HG02610 (cell line): Measurements from ENCODE around the gene BUB1.
"Not testable (repeated sequence)": the region's sequence is repeated elsewhere in the genome, so short reads cannot be mapped to it uniquely, and the experiment has no call there.

Experiments used
- ATAC-seq: cut with Tn5 transposase; IDR thresholded peaks from one replicate; pipeline ENCODE4 v1.9.1; 2021; ENCODE audit warnings: mild to moderate bottlenecking, moderate library complexity; ENCODE audit not compliant: unreplicated experiment

Gene BUB1

GRCh38 chr2:110691612-110692258 lies 13.9 kb upstream of the BUB1 start:
- ATAC-seq = no peak

- ATAC-seq = no peak
Observed at GRCh38 chr2:110690083-110690965, 12.5 kb upstream of the BUB1 start.

- ATAC-seq = no peak
Observed at GRCh38 chr2:110688594-110689091, 10.8 kb upstream of the BUB1 start.

DNA sequence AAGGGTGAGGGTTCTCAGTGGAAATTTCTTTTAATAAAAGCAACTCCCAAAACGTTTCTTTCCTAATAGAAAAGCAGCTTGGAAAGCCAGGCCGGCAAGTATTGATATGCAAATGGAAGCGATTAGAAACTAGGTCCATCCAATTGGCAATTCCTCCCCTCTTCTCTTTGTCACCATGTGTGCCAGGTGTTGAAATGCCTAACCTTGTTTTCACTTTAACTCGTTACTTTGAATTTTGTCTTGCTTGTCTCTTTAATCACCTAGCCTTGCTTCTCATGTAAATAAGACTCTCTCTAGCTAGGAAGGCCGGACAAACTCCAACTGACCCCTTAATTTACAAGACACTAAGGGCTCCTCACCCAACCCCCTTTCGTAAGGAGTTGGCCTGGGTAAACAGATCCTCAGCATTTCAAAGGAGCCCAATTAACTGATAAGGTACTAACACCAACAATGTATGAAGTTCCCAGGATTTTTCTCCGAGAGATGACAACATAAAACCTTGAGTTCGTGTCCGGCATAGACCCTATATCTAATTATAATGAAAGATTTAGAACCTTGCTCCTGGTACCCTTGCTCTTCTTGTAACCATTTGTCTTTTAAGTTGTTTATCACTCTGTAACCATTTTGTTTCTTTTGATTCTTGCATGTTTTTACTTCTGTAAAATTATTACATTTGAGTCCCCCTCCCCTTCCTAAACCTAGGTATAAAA lies 10.1 kb upstream of the BUB1 start:
- not testable (repeated sequence) for ATAC-seq

GRCh38 chr2:110682872-110683271 lies 5.0 kb upstream of the BUB1 start:
- no peak for ATAC-seq

DNA sequence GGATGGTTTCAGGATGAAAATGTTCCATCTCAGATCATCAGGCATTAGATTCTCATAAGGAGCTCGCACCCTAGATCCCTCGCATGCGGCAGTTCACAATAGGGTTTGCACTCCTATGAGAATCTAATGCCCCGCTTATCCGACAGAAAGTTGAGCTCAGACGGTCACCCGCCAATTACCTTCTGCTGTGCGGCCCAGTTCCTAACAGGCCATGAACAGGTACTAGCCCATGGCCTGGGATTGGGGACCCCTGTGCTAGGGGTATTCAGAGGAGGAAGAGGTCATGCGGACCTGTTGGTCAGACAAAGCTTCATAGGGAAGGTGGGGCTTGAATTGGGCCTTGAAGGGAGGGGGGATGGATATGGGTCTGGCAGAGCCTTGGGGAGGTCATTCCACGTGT lies 4.4 kb upstream of the BUB1 start:
- ATAC-seq = no peak

DNA sequence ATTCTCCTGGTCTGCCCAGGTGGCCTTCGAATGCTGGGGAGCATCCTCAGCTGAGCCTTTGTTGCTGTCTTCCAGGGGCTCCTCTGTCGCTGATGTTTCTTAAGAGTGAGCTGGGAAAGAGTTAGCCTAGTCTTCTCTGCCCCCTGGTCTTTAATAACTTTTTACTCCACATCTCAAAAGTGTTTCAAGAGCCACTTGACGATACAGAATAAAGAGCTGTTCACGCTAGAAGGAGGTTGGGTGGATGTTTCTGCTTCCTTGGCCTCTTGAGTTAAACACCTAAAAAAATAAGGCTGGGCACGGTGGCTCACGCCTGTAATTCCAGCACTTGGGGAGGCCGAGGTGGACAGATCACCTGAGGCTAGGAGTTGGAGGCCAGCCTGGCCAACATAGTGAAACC lies 2.8 kb upstream of the BUB1 start:
- ATAC-seq = no peak

DNA sequence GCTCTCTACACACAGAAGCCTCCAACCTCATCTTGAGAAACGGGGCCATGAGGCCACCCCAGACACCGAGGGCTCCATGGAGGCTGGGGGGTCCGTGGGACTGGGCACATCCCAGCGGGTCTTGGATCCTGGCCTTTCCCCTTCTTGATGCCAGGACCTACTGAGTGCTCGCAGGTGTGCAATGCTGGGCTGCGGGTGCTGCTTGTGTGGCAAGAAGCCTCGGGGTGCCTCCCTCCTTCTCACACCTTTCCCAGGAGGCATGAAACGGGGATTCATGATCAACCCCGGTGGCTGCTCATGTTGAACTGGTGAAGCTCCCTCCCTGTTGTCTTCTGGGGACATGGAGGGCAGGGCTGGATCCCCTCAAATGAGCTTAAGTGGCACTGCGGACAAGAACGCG lies 2.0 kb upstream of the BUB1 start:
- no peak for ATAC-seq

GRCh38 chr2:110679337-110679707 lies 1.5 kb upstream of the BUB1 start:
- ATAC-seq = no peak

DNA sequence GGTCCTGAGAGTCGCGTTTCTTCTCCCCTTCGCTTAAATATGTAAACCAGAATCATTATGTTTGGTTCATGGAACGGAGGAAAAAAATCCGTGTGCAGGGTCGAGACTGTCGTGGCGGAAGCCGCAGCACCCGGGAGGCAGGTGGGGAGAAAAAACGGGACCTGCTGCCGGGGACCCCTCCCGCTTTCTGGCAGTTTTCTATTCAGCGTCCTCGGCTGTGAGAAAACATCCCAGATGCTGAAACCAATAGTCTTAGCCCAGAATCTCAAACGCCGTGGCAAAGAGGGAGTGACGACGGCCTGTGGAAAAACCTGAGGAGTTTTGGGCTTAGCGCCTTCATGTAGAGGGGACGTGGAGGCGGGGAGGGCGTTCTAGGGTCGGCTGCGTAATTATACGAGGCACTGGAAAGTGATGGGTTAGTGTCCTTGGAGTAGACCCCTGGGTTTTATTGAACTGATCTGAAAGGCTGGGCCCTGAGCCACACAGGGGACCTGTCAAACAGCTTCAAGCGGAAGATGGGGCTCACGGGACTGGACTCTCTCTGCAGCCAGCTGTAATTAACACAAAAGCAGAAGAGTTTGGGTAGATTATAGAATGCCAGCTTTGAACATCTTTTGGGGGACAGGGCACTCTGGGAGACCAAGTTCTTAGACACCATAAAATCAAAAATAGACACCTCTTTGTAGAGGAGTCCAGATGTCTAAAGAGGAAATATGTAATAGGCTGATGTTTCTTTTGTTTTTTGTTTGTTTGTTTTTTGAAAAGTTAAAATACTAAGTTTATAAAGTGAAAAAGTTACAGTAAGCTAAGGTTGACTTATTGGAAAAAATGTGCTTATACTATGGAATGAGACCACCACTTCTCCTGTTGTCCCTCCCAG lies 834 bp upstream of the BUB1 start:
- no peak for ATAC-seq

GRCh38 chr2:110677080-110677479 lies 783 bp downstream of the BUB1 start:
- no peak for ATAC-seq

- ATAC-seq = peak; percentile 1
Observed at GRCh38 chr2:110675679-110676078, 2.2 kb downstream of the BUB1 start.

DNA sequence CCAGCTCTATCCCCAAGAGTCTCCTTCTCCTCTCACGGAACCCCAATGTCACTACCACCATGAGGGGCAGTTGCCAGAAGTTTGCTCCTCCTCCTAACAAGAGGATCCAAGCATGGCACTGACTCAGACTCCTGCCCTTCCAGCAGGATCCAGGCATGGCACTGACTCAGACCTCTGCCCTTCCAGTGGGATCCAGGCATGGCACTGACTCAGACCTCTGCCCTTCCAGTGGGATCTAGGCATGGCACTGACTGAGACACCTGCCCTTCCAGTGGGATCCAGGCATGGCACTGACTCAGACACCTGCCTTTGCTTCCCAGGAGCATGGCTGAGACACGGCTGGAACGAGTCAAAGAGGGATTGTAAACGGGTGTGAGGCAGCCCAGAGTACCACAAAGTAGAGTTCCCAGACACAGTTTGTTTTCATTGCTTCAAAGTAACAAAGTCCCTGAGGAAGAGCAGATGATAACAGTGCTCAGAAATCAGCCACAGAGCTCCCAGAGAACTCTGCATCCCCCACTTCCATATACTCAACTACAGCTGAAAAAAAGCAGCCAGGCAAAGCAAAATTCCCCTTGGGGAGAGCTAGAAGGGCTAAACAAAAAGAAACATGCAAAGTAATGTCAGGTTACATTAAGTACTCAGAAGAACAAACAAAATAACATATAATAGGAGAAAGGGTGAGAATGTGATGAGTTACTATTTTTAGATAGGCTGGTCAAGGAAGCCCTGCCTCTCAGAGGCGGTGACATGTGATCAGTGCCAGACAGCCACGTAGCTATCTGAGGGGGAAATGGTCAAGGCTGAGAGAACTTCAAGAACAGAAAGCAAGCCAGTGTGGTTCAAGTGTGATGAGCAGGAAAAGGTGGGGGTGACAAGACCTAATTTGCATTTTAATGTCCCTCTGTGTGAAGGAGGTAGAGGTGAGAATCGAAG lies 3.0 kb downstream of the BUB1 start:
- peak; percentile 90 for ATAC-seq

- no peak for ATAC-seq
Observed at GRCh38 chr2:110673201-110673600, 4.7 kb downstream of the BUB1 start.

GRCh38 chr2:110670826-110671225 lies 7.0 kb downstream of the BUB1 start:
- no peak for ATAC-seq

- no peak for ATAC-seq
Observed at GRCh38 chr2:110669079-110669478, 8.8 kb downstream of the BUB1 start.

DNA sequence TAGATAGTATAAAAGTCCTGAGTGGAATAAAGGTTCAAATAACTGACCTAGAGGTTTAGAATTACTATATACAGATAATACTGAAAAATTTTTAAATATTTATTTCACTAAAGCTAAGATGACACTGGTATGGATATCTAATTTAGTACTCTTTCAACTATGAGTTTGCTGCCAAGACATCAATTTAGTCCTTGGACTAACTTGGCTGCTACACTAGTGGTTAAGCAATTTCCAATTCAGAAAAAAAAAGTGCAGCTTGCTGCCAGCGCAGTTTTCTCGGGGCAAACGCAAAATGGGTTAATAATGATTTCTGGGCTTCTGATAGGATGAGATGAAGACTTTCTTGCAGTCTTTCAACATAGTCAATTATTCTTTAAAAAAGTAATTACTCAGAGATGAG lies 10.8 kb downstream of the BUB1 start:
- ATAC-seq = no peak

GRCh38 chr2:110664135-110664534 lies 13.7 kb downstream of the BUB1 start:
- no peak for ATAC-seq

GRCh38 chr2:110662560-110662959 lies 15.3 kb downstream of the BUB1 start:
- ATAC-seq = no peak

- ATAC-seq = no peak
Observed at GRCh38 chr2:110660558-110660957, 17.3 kb downstream of the BUB1 start.
